HG03095 (cell line): ENCODE data around the gene LRR1.
"Not testable (repeated sequence)": the region's sequence is repeated elsewhere in the genome, so short reads cannot be mapped to it uniquely, and the experiment has no call there.

Experiments
- ATAC-seq: cut with Tn5 transposase; IDR thresholded peaks from one replicate; pipeline ENCODE4 v1.9.1; 2021; ENCODE audit warnings: moderate library complexity; ENCODE audit not compliant: unreplicated experiment

The LRR1 gene

GRCh38 chr14:49585803-49586672, 12.7 kb upstream of the LRR1 start, which contains the start of gene RPS29:
Gene RPS29 (minus strand): TSS chr14:49586380. CDS start chr14:49586346, 34 bp downstream.
- ATAC-seq, result peak; percentile 86

- ATAC-seq, result peak; percentile 22
Measured at GRCh38 chr14:49586673-49587460, 11.9 kb upstream of the LRR1 start.

- ATAC-seq, result no peak
Measured at GRCh38 chr14:49589387-49589786, 9.4 kb upstream of the LRR1 start.

GRCh38 chr14:49593016-49593415, 5.7 kb upstream of the LRR1 start:
- ATAC-seq, result no peak

GRCh38 chr14:49594347-49595091, 4.2 kb upstream of the LRR1 start:
- ATAC-seq, result no peak

- ATAC-seq, result no peak
Measured at GRCh38 chr14:49598189-49598484, 603 bp upstream of the LRR1 start.

DNA sequence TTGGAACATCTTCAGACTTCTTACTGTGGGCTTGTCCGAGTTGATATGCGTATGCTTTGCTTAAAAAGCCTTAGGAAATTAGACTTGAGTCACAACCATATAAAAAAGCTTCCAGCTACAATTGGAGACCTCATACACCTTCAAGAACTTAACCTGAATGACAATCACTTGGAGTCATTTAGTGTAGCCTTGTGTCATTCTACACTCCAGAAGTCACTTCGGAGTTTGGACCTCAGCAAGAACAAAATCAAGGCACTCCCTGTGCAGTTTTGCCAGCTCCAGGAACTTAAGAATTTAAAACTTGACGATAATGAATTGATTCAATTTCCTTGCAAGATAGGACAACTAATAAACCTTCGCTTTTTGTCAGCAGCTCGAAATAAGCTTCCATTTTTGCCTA, 8.8 kb downstream of the LRR1 start:
- ATAC-seq, result no peak

DNA sequence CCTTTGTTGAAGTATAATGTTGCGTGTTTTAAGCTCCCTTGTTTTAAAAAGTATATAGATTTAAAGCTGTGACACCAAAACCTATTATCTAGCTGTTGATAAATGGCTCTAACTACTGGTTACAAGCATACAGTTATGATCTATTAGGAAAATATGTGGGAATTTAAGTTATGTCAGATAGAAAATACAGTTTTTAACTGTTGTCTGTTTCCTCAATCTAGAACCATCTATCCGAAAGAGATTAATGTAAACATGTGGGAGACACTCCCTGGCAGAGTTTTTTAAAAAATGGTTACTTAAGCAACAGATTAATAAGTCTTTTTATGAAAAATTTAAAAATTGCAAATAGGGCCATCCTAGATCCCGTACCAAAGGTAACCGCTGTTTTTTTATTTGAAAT, 13.5 kb downstream of the LRR1 start:
- no peak for ATAC-seq

GRCh38 chr14:49612671-49613070, 13.9 kb downstream of the LRR1 start:
- ATAC-seq, result no peak

DNA sequence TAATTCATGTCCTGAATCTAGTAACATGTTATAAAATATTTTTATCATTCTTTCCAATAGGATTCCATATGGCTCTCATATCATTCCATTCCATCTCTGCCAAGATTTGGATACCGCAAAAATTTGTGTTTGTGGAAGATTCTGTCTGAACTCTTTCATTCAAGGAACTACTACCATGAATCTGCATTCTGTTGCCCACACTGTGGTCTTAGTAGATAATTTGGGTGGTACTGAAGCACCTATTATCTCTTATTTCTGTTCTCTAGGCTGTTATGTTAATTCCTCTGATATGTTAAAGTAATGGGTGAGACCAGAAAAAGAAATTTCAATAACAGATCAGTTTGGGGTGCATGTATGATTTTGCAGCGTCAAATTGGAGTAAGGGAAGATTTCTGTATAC, 15.5 kb downstream of the LRR1 start:
- no peak for ATAC-seq

GRCh38 chr14:49615776-49616175, 17.0 kb downstream of the LRR1 start:
- no peak for ATAC-seq

DNA sequence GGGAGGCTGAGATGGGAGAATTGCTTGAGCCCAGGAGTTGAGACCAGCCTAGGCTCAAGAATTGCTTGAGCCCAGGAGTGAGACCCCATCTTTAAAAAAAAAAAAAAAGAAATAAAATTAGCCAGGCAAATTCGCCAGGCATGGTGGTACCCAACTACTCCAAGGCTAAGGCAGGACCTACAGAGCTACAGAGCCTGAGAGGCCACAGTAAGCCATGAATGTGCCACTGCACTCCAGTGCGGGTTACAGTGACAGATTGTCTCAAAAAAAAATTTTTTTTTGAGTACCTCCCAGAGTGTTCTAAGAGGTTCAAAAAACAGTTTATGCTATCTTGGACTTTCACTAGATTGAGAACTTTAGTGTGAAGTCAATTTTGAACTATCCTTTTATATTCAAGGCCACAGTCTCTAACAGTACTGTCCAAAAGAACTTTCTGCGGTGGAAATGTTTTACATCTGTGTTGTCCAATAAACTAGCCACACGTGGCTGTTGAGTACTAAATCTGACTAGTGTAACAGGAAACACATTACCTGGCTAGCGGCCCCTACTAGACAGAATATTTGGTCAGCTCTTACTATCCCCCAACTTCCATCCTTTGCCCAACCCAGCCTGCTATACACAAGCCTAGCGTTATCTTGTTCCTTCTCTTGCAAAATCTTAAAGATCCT, 19.2 kb downstream of the LRR1 start:
- ATAC-seq, result no peak

DNA sequence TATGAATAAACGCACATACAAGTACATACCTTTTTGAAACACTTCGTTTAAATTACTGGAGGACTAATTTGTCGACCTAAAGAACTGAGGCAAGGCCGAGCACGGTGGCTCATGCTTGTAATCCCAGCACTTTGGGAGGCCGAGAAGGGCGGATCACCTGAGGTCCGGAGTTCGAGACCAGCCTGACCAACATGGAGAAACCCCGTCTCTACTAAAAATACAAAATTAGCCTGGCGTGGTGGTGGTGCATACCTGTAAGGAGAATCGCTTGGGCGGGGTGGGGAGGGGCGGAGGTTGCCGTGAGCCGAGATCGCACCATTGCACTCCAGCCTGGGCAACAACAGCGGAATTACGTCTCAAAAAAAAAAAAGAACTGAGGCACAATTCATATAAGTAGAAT, 20.5 kb downstream of the LRR1 start:
- ATAC-seq, result not testable (repeated sequence)

GRCh38 chr14:49619730-49620129, 21.0 kb downstream of the LRR1 start:
- no peak for ATAC-seq

DNA sequence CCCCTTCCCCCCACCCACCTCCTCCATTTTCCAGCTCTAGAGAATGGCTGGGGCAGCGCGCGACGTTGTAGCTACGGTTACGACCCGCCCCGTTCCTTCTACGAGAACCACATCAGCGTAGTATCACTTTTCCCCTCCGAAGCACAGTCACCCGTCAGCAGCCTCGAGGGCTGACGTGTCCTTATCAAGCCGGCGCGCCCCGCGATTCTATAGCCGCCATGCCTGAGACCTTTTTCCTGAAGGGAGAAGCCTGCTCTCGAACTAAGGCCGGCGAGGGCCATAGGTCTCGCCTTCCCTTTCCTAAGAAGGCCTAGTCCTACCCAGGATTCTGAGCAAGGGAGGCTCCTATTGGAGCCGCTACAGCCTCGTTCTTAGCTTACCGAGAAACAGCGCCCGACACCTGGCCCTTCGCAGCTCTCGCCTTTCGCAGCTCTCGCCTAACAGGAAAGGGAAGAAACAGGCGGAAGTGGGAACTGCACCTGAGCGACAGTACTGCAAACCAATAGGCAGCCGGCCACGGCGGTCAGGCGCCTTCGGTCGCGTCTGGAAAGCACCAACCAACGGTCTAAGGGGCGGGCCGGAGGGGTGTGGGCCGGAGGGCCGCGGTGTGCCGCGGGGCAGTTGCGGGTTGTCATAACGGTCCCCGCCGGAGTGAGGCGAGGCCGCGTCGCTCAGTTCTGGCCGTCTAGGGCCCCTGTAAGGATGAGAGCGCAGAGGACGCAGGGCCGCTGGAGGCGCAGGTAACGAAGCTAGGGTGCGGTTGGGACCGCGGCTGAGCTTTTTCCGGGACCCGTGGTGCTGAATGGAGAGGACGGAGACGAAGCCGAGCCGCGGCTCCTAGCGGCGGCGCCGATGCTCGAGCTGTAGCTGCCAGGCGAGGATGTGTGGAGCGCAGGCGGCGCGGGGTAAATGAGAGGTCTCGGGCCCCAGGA, 21.7 kb downstream of the LRR1 start, which contains the start of the genes MGAT2 and RPL36AL:
MGAT2 (plus strand) TSS at position 618 of the 932 bp plus-strand sequence. CDS start 470 bp downstream, outside the sequence.
RPL36AL (minus strand) TSS at position 445 of the 932 bp plus-strand sequence. CDS start 1,522 bp downstream, outside the sequence.
- ATAC-seq, result peak; percentile 86

GRCh38 chr14:49621114-49621881, 22.6 kb downstream of the LRR1 start:
- ATAC-seq, result peak; percentile 24

GRCh38 chr14:49622022-49622607, 23.4 kb downstream of the LRR1 start:
- no peak for ATAC-seq

- ATAC-seq, result no peak
Measured at GRCh38 chr14:49623387-49623786, 24.6 kb downstream of the LRR1 start.
